Kidney (tissue), 14 donors: ENCODE data around the gene DUOX1. TPM values are rescaled to one million over a fixed set of nuclear protein-coding genes. Genes with fewer than 3 reads are reported as not detected.

Source experiments
- DNase-seq, 5 donors: peaks; one replicate each; pipeline ENCODE4 v3.0.0-alpha.2; 2013 to 2020
- FAIRE-seq: peaks from 2 replicates; lab custom pipeline; 2012; peaks lifted over from hg19 to GRCh38; lab: Jason Lieb, UNC
- H3K27ac ChIP-seq, 2 donors: one replicate each; pipeline ENCODE4 v1.7.0; 2013; ENCODE audit warnings: low read depth in 2 of 2, low read length in 2 of 2, inconsistent platforms in 1 of 2
- H3K27me3 ChIP-seq: one replicate; pipeline ENCODE4 v1.7.1; 2013; ENCODE audit warnings: low read length, inconsistent platforms; ENCODE audit not compliant: control insufficient read depth, insufficient read depth
- H3K36me3 ChIP-seq, 3 donors: one replicate each; pipeline versions ENCODE4 v1.7.0 to v1.7.1; 2013; ENCODE audit warnings: low read length in 3 of 3, control low read depth in 1 of 3, inconsistent platforms in 1 of 3; ENCODE audit not compliant: insufficient read depth in 3 of 3, control insufficient read depth in 2 of 3
- H3K4me1 ChIP-seq, 3 donors: one replicate each; pipeline versions ENCODE4 v1.7.0 to v1.7.1; 2013; ENCODE audit warnings: low read length in 3 of 3, inconsistent platforms in 1 of 3, low read depth in 1 of 3; ENCODE audit not compliant: control insufficient read depth in 2 of 3, insufficient read depth in 2 of 3
- H3K4me3 ChIP-seq, 3 donors: one replicate each; pipeline versions ENCODE4 v1.7.0 to v1.8.1; 2013; ENCODE audit warnings: low read length in 3 of 3, control low read depth in 1 of 3, inconsistent platforms in 1 of 3
- H3K9ac ChIP-seq, 3 donors: one replicate each; pipeline versions ENCODE4 v1.7.0 to v1.7.1; 2013; ENCODE audit warnings: low read length in 3 of 3, control low read depth in 1 of 3, inconsistent platforms in 1 of 3
- H3K9me3 ChIP-seq, 3 donors: one replicate each; pipeline versions ENCODE4 v1.7.0 to v1.7.1; 2013; ENCODE audit warnings: low read length in 3 of 3, control low read depth in 1 of 3, inconsistent platforms in 1 of 3; ENCODE audit not compliant: control insufficient read depth in 2 of 3, insufficient read depth in 1 of 3
- intact Hi-C: fragments of 100-400 bp; cut with DNase I; formaldehyde crosslinking; loops from one replicate; pipeline ENCODE4 v1.11.1; 2022
- polyA plus RNA-seq: library from polyadenylated mRNA; stranded (reverse); fragments of 350-450 nt; fragmentation: Illumina TruSeq; extraction: RNeasy Lipid Tissue Mini Kit (QIAGEN cat#74804); gene quantifications from one replicate; pipeline ENCODE4 v1.2.3, GENCODE V29; 2014; ENCODE audit warnings: low read depth, low replicate concordance; ENCODE audit not compliant: insufficient read depth
- total RNA-seq: library from RNA; stranded (reverse); fragmentation: NEBNext Ultra II Directional; extraction: Animal tissue kit (Norgen Biotek cat#: 25700); gene quantifications from one replicate; pipeline ENCODE4 v1.2.1, GENCODE V29; 2021
- TF ChIP-seq, protein P1 (sequence below): IDR thresholded peaks from 3 replicates; pipeline ENCODE4 v1.5.1; 2012; ENCODE audit warnings: mild to moderate bottlenecking, moderate library complexity, borderline replicate concordance; ENCODE audit not compliant: insufficient read depth; ENCODE audit errors: extremely low read depth
- donor health status: control.
- donor health status: control.
- donor health status: control.
- donor health status: control.
- donor health status: control.
- donor health status: DM: yes; HTN: yes; CAD: no.
- donor health status: Normal renal cell carcinoma (clear cell type).

Gene DUOX1
- total and polyA plus RNA-seq, 2 donors from 2014 or later = 0.26 to 1.6 TPM

DNA sequence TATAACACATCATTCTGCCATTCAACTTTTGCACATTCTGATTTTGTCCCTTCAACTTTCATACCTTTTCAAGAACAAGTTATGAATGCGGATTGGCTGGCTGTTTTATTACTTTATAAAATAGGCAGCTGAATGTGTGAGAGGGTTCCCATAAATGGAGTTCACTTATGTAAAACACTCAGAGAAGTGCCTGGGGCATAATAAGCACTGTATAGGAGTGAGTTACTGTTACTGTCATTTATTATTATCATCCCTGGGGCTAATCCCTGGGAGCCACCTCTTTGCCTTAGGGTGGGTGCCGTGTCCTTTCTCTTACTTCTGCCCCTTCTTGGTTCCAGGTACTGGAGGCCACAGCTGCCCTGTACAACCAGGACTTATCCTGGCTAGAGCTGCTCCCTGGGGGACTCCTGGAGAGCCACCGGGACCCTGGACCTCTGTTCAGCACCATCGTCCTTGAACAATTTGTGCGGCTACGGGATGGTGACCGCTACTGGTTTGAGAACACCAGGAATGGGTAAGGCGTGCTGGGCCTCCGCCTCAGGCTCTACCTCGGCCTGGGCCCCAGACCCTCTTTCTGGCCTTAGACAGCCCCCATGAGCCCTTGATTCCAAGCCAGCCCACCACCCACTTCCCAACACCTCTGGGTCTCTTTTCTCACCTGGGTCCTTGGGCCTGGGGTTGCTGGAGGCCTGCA lies 10.9 kb downstream of the DUOX1 start:
- Histone ChIP-seq H3K36me3 (no peaks in the 10 kb centered on the region), H3K4me3 (no peak overlapping the region), H3K4me1 (no peaks in the 10 kb centered on the region), H3K27ac (no peak overlapping the region), H3K9ac (no peak overlapping the region), H3K27me3 (peaks cover 4% of the 10 kb centered on the region), H3K9me3 (no peaks in the 10 kb centered on the region)
- no peak for FAIRE-seq
- TF ChIP-seq, protein P1, sequence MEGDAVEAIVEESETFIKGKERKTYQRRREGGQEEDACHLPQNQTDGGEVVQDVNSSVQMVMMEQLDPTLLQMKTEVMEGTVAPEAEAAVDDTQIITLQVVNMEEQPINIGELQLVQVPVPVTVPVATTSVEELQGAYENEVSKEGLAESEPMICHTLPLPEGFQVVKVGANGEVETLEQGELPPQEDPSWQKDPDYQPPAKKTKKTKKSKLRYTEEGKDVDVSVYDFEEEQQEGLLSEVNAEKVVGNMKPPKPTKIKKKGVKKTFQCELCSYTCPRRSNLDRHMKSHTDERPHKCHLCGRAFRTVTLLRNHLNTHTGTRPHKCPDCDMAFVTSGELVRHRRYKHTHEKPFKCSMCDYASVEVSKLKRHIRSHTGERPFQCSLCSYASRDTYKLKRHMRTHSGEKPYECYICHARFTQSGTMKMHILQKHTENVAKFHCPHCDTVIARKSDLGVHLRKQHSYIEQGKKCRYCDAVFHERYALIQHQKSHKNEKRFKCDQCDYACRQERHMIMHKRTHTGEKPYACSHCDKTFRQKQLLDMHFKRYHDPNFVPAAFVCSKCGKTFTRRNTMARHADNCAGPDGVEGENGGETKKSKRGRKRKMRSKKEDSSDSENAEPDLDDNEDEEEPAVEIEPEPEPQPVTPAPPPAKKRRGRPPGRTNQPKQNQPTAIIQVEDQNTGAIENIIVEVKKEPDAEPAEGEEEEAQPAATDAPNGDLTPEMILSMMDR = no peak
- intact Hi-C loops = no loop called here
- no peak for DNase-seq

DNA sequence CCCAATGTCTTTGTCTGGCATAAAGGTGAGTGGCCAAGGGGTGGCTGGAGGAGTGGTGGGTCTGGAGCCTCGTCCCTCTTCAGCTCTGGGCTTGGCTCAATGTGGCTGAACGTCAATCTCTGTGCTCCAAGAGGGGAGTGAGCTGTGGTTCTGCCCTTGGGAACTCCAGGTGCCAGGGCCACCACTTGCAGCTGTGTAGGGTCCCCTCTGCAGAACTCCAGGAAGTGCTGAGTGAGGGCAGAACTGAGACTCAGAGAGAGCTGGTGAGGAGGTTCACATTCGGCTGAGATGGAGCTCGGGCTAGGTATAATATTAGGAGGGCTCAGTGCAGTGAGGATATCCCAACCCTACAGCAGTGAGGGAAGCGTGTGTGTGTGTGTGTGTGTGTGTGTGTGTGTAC lies 11.6 kb downstream of the DUOX1 start:
- FAIRE-seq (no peak), DNase-seq (no peak)
- Histone ChIP-seq H3K27ac (no peak overlapping the region), H3K27me3 (peaks cover 2% of the 10 kb centered on the region), H3K36me3 (no peaks in the 10 kb centered on the region), H3K9me3 (no peaks in the 10 kb centered on the region), H3K9ac (no peak overlapping the region), H3K4me3 (no peak overlapping the region), H3K4me1 (no peaks in the 10 kb centered on the region)
- TF ChIP-seq, protein P1 = no peak
- intact Hi-C loops = no loop called here

DNA sequence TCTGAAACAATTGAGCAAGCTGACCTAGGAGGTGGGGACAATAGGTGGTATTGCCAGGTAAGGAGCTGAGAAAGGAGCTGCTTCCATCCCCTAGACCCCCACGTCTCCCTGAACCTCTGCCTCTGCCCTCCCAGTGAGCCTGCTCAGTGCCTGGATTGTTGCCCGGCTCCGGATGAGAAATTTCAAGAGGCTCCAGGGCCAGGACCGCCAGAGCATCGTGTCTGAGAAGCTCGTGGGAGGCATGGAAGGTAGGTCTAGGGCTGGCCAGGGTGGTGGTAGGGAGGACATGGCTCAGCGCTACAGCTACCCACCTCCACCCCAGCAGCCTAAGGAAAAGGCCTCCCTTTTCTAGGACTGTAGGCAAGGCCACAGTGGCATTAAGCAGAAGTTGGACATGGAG lies 13.3 kb downstream of the DUOX1 start:
- Histone ChIP-seq H3K36me3 (no peaks in the 10 kb centered on the region), H3K4me3 (no peak overlapping the region), H3K9me3 (no peaks in the 10 kb centered on the region), H3K4me1 (no peaks in the 10 kb centered on the region), H3K27ac (no peak overlapping the region), H3K9ac (no peak overlapping the region), H3K27me3 (no peaks in the 10 kb centered on the region)
- TF ChIP-seq, protein P1 = no peak
- FAIRE-seq = no peak
- no peak for DNase-seq
- intact Hi-C loops = no loop called here

DNA sequence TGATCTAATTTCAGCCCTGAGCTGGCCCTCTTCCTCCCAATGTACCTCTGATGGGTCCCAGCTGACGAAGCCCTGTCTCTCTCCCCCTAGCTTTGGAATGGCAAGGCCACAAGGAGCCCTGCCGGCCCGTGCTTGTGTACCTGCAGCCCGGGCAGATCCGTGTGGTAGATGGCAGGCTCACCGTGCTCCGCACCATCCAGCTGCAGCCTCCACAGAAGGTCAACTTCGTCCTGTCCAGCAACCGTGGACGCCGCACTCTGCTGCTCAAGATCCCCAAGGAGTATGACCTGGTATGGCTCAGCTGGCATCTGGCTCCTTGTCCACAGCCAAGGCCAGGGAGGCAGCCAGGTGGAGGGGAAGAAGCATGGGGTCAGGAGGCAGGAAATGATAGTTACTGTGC lies 14.2 kb downstream of the DUOX1 start:
- Histone ChIP-seq H3K4me1 (no peaks in the 10 kb centered on the region), H3K27ac (no peak overlapping the region), H3K9ac (no peak overlapping the region), H3K27me3 (no peaks in the 10 kb centered on the region), H3K9me3 (no peaks in the 10 kb centered on the region), H3K36me3 (no peaks in the 10 kb centered on the region), H3K4me3 (no peak overlapping the region)
- intact Hi-C loops = no loop called here
- TF ChIP-seq, protein P1 = no peak
- no peak for FAIRE-seq
- no peak for DNase-seq
